Measurements from ENCODE around the gene EID2. TPM values are rescaled to one million over a fixed set of nuclear protein-coding genes. Genes with fewer than 3 reads are reported as not detected.

Gene EID2
- total RNA-seq, 1 donor from 2014 or later = 17.2 TPM

GRCh38 chr19:39582891-39583625, 43.1 kb upstream of the EID2 start:
- Histone ChIP-seq H3K27ac (ENCODE audit: low read depth, low read length) (no peak overlapping the region), H3K4me1 (ENCODE audit: insufficient read depth, low read length) (no peaks in the 10 kb centered on the region), H4K20me1 (ENCODE audit: insufficient read depth, low read length) (no peaks in the 10 kb centered on the region), H3K79me2 (ENCODE audit: insufficient read depth, low read length) (no peaks in the 10 kb centered on the region), H3K36me3 (ENCODE audit: insufficient read depth, low read length) (no peaks in the 10 kb centered on the region), H3K9me3 (ENCODE audit: insufficient read depth, low read depth, low read length) (peaks cover 4% of the 10 kb centered on the region), H3K9ac (ENCODE audit: low read length) (no peak overlapping the region), H2AFZ (ENCODE audit: low read depth, low read length) (no peak overlapping the region), H3K27me3 (ENCODE audit: insufficient read depth, low read length) (no peaks in the 10 kb centered on the region), H3K4me3 (ENCODE audit: insufficient read depth, low read depth, low read length) (no peak overlapping the region), H3K4me2 (ENCODE audit: low read length) (no peak overlapping the region)
- H3K4me1 Mint-ChIP-seq (ENCODE audit: low read depth, unreplicated experiment) = no peaks in the 10 kb centered on the region
- no peak overlapping the region for H3K27ac Mint-ChIP-seq (ENCODE audit: unreplicated experiment)
- peaks cover 30% of the 10 kb centered on the region for H3K27me3 Mint-ChIP-seq (ENCODE audit: low read depth, unreplicated experiment)
- no peak overlapping the region for H3K4me3 Mint-ChIP-seq (ENCODE audit: unreplicated experiment)
- FAIRE-seq (no peak), DNase-seq (ENCODE audit: low read depth) (no peak)
- H3K36me3 Mint-ChIP-seq (ENCODE audit: low read depth, unreplicated experiment) = no peaks in the 10 kb centered on the region
- TF ChIP-seq EZH2 (IDR thresholded peaks at IDR 0.05; ENCODE audit: insufficient read depth, low read length) (no peak), CTCF (IDR thresholded peaks at IDR 0.05; ENCODE audit: insufficient read depth, low read depth, low read length) (no peak)
- peaks cover 8% of the 10 kb centered on the region for H3K9me3 Mint-ChIP-seq (ENCODE audit: unreplicated experiment)

GRCh38 chr19:39582442-39582841, 42.5 kb upstream of the EID2 start:
- H4K20me1 ChIP-seq (ENCODE audit: insufficient read depth, low read length) = no peaks in the 10 kb centered on the region
- no peak for FAIRE-seq
- H3K9ac ChIP-seq (ENCODE audit: low read length) = no peak overlapping the region
- DNase-seq (ENCODE audit: low read depth) = no peak
- no peaks in the 10 kb centered on the region for H3K79me2 ChIP-seq (ENCODE audit: insufficient read depth, low read length)
- TF ChIP-seq CTCF (IDR thresholded peaks at IDR 0.05; ENCODE audit: insufficient read depth, low read depth, low read length) (no peak), EZH2 (IDR thresholded peaks at IDR 0.05; ENCODE audit: insufficient read depth, low read length) (no peak)
- Mint-ChIP-seq H3K36me3 (ENCODE audit: low read depth, unreplicated experiment) (no peaks in the 10 kb centered on the region), H3K4me3 (ENCODE audit: unreplicated experiment) (no peak overlapping the region), H3K9me3 (ENCODE audit: unreplicated experiment) (peaks cover 8% of the 10 kb centered on the region), H3K27ac (ENCODE audit: unreplicated experiment) (no peak overlapping the region), H3K4me1 (ENCODE audit: low read depth, unreplicated experiment) (no peaks in the 10 kb centered on the region), H3K27me3 (ENCODE audit: low read depth, unreplicated experiment) (peaks cover 29% of the 10 kb centered on the region)
- no peaks in the 10 kb centered on the region for H3K27me3 ChIP-seq (ENCODE audit: insufficient read depth, low read length)
- no peaks in the 10 kb centered on the region for H3K36me3 ChIP-seq (ENCODE audit: insufficient read depth, low read length)
- no peak overlapping the region for H2AFZ ChIP-seq (ENCODE audit: low read depth, low read length)
- H3K27ac ChIP-seq (ENCODE audit: low read depth, low read length) = no peak overlapping the region
- H3K9me3 ChIP-seq (ENCODE audit: insufficient read depth, low read depth, low read length) = peaks cover 3% of the 10 kb centered on the region
- no peak overlapping the region for H3K4me2 ChIP-seq (ENCODE audit: low read length)
- H3K4me1 ChIP-seq (ENCODE audit: insufficient read depth, low read length) = no peaks in the 10 kb centered on the region
- no peak overlapping the region for H3K4me3 ChIP-seq (ENCODE audit: insufficient read depth, low read depth, low read length)

- no peaks in the 10 kb centered on the region for H3K9me3 ChIP-seq (ENCODE audit: insufficient read depth, low read depth, low read length)
- H2AFZ ChIP-seq (ENCODE audit: low read depth, low read length) = no peak overlapping the region
- no peaks in the 10 kb centered on the region for H3K36me3 ChIP-seq (ENCODE audit: insufficient read depth, low read length)
- H3K4me1 ChIP-seq (ENCODE audit: insufficient read depth, low read length) = peaks cover 8% of the 10 kb centered on the region
- no peak overlapping the region for H3K27ac Mint-ChIP-seq (ENCODE audit: unreplicated experiment)
- H3K27ac ChIP-seq (ENCODE audit: low read depth, low read length) = no peak overlapping the region
- no peak for FAIRE-seq
- no peaks in the 10 kb centered on the region for H4K20me1 ChIP-seq (ENCODE audit: insufficient read depth, low read length)
- TF ChIP-seq CTCF (IDR thresholded peaks at IDR 0.05; ENCODE audit: insufficient read depth, low read depth, low read length) (no peak), EZH2 (IDR thresholded peaks at IDR 0.05; ENCODE audit: insufficient read depth, low read length) (no peak)
- H3K4me1 Mint-ChIP-seq (ENCODE audit: low read depth, unreplicated experiment) = peaks cover 5% of the 10 kb centered on the region
- no peak overlapping the region for H3K4me3 Mint-ChIP-seq (ENCODE audit: unreplicated experiment)
- H3K4me3 ChIP-seq (ENCODE audit: insufficient read depth, low read depth, low read length) = no peak overlapping the region
- peaks cover 26% of the 10 kb centered on the region for H3K27me3 Mint-ChIP-seq (ENCODE audit: low read depth, unreplicated experiment)
- H3K9ac ChIP-seq (ENCODE audit: low read length) = no peak overlapping the region
- DNase-seq (ENCODE audit: low read depth) = no peak
- no peaks in the 10 kb centered on the region for H3K79me2 ChIP-seq (ENCODE audit: insufficient read depth, low read length)
- H3K36me3 Mint-ChIP-seq (ENCODE audit: low read depth, unreplicated experiment) = no peaks in the 10 kb centered on the region
- H3K9me3 Mint-ChIP-seq (ENCODE audit: unreplicated experiment) = peaks cover 4% of the 10 kb centered on the region
- peak overlapping the region; percentile 41 for H3K4me2 ChIP-seq (ENCODE audit: low read length)
- H3K27me3 ChIP-seq (ENCODE audit: insufficient read depth, low read length) = no peaks in the 10 kb centered on the region
Measured at GRCh38 chr19:39568604-39569003, 28.6 kb upstream of the EID2 start.
